ENCODE measurements around the gene ZFAND3. TPM values are rescaled to one million over a fixed set of nuclear protein-coding genes. Genes with fewer than 3 reads are reported as not detected.

ZFAND3 gene
- total and polyA plus RNA-seq, 2 experiments from 2014 or later, result 16.9 to 28.2 TPM

DNA sequence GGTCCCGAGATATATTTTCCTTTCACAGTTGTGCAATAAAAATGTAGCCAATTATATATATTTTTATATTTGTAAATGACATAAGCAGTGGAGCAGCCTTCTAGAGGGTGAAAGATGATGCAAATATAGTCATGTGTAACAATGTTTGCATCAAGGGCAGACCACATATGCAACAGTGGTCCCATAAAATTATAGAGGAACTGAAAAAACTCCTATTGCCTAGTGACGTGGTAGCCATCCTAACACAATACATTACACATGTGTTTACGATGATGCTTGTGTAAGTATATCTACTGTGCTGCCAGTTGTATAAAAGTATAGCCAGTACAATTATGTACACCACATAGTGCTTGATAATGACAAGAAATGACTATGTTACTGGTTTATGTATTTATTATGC lies 162.8 kb downstream of the ZFAND3 start (continued):
- TF ChIP-seq CTCF (conservative IDR thresholded peaks at IDR 0.05; ENCODE audit: low read depth in 2 of 2) (no peak), ZNF331 (CRISPR knock-in tag; IDR thresholded peaks at IDR 0.05; ENCODE audit: low read depth) (no peak), EZH2 (IDR thresholded peaks at IDR 0.05; ENCODE audit: low read depth, unreplicated experiment) (no peak)

- peaks cover 10% of the 10 kb centered on the region for H3K4me1 Mint-ChIP-seq
- no peak overlapping the region for H3K27ac ChIP-seq (ENCODE audit: low read depth)
- no peaks in the 10 kb centered on the region for H3F3A ChIP-seq (replicated peaks; ENCODE audit: low read depth)
- ATAC-seq, result no peak
- H3K36me3 Mint-ChIP-seq (ENCODE audit: low read depth), result no peaks in the 10 kb centered on the region
- no peak overlapping the region for H3K4me3 ChIP-seq
- peaks cover 23% of the 10 kb centered on the region for H4K20me1 ChIP-seq (replicated peaks; ENCODE audit: insufficient read depth)
- H3K4me1 ChIP-seq (ENCODE audit: insufficient read depth), result no peaks in the 10 kb centered on the region
- no peak overlapping the region for H2AFZ ChIP-seq
- peaks cover 71% of the 10 kb centered on the region for H3K79me2 ChIP-seq (replicated peaks; ENCODE audit: insufficient read depth)
- H3K36me3 ChIP-seq (ENCODE audit: insufficient read depth), result no peaks in the 10 kb centered on the region
- H3K9me2 ChIP-seq (ENCODE audit: insufficient read depth), result no peaks in the 10 kb centered on the region
- H3K4me2 ChIP-seq, result no peak overlapping the region
- no peak overlapping the region for H3K27ac Mint-ChIP-seq
- no peaks in the 10 kb centered on the region for H3K27me3 ChIP-seq (ENCODE audit: insufficient read depth)
- no peak for TF ChIP-seq JUNB (IDR thresholded peaks at IDR 0.05; ENCODE audit: unreplicated experiment)
- no peak for TF ChIP-seq ZNF114 (CRISPR knock-in tag; IDR thresholded peaks at IDR 0.05)
- TF ChIP-seq EZH2 (IDR thresholded peaks at IDR 0.05; ENCODE audit: low read depth, unreplicated experiment), result no peak
- TF ChIP-seq NANOG (IDR thresholded peaks at IDR 0.05; ENCODE audit: borderline replicate concordance), result no peak
- TF ChIP-seq STAT1 (IDR thresholded peaks at IDR 0.05; ENCODE audit: unreplicated experiment), result no peak
- no peak for TF ChIP-seq ZNF331 (CRISPR knock-in tag; IDR thresholded peaks at IDR 0.05; ENCODE audit: low read depth)
- TF ChIP-seq EZH2phosphoT487 (IDR thresholded peaks at IDR 0.05; ENCODE audit: unreplicated experiment), result no peak
- TF ChIP-seq CTCF (conservative IDR thresholded peaks at IDR 0.05; ENCODE audit: low read depth in 2 of 2), result no peak
- TF ChIP-seq ETS1 (IDR thresholded peaks at IDR 0.05), result no peak
- no peak for TF ChIP-seq POLR2AphosphoS5 (IDR thresholded peaks at IDR 0.05; ENCODE audit: low read depth)
- TF ChIP-seq CREB1 (CRISPR knock-in tag; IDR thresholded peaks at IDR 0.05; ENCODE audit: low read depth), result no peak
- H3K9me3 Mint-ChIP-seq, result no peaks in the 10 kb centered on the region
- DNase-seq (ENCODE audit: low spot score), result no peak
- H3K27me3 Mint-ChIP-seq (ENCODE audit: insufficient read depth, low read depth, poor library complexity), result peaks cover 8% of the 10 kb centered on the region
- H3K4me3 Mint-ChIP-seq, result no peak overlapping the region
Observed at GRCh38 chr6:37983720-37984501, 164.4 kb downstream of the ZFAND3 start.

All from GM23338 (cell line).